HG02970 (cell line): ENCODE measurements around the gene TMEM14C.

ENCODE experiments used
- ATAC-seq: cut with Tn5 transposase; IDR thresholded peaks from one replicate; pipeline ENCODE4 v1.9.1; 2021; ENCODE audit warnings: mild to moderate bottlenecking, moderate library complexity, moderate number of reproducible peaks; ENCODE audit not compliant: unreplicated experiment, low FRiP score

The TMEM14C gene

GRCh38 chr6:10722820-10723566 is at the start of gene TMEM14C:
TMEM14C (plus strand) TSS chr6:10723070; CDS start chr6:10724614, 1,544 bp downstream.
- ATAC-seq, result peak; percentile 97

GRCh38 chr6:10676403-10676802 is 46.5 kb upstream of the TMEM14C start:
- ATAC-seq, result no peak

GRCh38 chr6:10678456-10678855 is 44.4 kb upstream of the TMEM14C start:
- ATAC-seq, result no peak

- ATAC-seq, result no peak
Observed at GRCh38 chr6:10681795-10682194, 41.1 kb upstream of the TMEM14C start.

GRCh38 chr6:10682355-10682988 is 40.4 kb upstream of the TMEM14C start:
- no peak for ATAC-seq

- no peak for ATAC-seq
Observed at GRCh38 chr6:10684618-10685017, 38.3 kb upstream of the TMEM14C start.

GRCh38 chr6:10685092-10685915 is 37.6 kb upstream of the TMEM14C start:
- ATAC-seq, result no peak

- ATAC-seq, result no peak
Observed at GRCh38 chr6:10686901-10687300, 36.0 kb upstream of the TMEM14C start.

GRCh38 chr6:10687582-10687981 is 35.3 kb upstream of the TMEM14C start:
- ATAC-seq, result no peak

GRCh38 chr6:10690651-10691445 is 32.0 kb upstream of the TMEM14C start:
- no peak for ATAC-seq

GRCh38 chr6:10692965-10693538 is 29.8 kb upstream of the TMEM14C start:
- ATAC-seq, result no peak

- peak; percentile 98 for ATAC-seq
Observed at GRCh38 chr6:10694302-10695085, 28.4 kb upstream of the TMEM14C start, which contains the start of the genes C6orf52 and PAK1IP1. C6orf52 (minus strand) TSS chr6:10694616; CDS start chr6:10687550, 7,066 bp downstream. PAK1IP1 (plus strand) TSS chr6:10694972; CDS start chr6:10694986, 14 bp downstream.

- ATAC-seq, result no peak
Observed at GRCh38 chr6:10695086-10695657, 27.7 kb upstream of the TMEM14C start.

GRCh38 chr6:10696655-10697054 is 26.2 kb upstream of the TMEM14C start:
- no peak for ATAC-seq

- no peak for ATAC-seq
Observed at GRCh38 chr6:10713962-10714361, 8.9 kb upstream of the TMEM14C start.

GRCh38 chr6:10719296-10719963 is 3.4 kb upstream of the TMEM14C start:
- no peak for ATAC-seq

GRCh38 chr6:10719964-10720264 is 3.0 kb upstream of the TMEM14C start:
- ATAC-seq, result no peak

- no peak for ATAC-seq
Observed at GRCh38 chr6:10720265-10720959, 2.5 kb upstream of the TMEM14C start.
